HepG2 (cell line): Measurements from ENCODE around the gene HBEGF. TPM values are rescaled to one million over a fixed set of nuclear protein-coding genes. Genes with fewer than 3 reads are reported as not detected.

Experiments used
- ATAC-seq: fragments of 200-7000 bp; cut with Tn5 transposase; 3 replicates; pipeline ENCODE4 v1.9.1; 2020; ENCODE audit warnings: mild to moderate bottlenecking, moderate library complexity
- BruUV-seq: library from RNA; stranded (reverse); fragments of 400-500 nt; replicated peaks from 2 replicates; lab custom pipeline; 2021; lab: Mats Ljungman, UMichigan
- CTCF ChIA-PET: fragments of 300-600 bp; formaldehyde crosslinking; extraction: SDS; loops from one replicate; lab custom pipeline; 2021; ENCODE audit warnings: low total read pairs, inconsistent platforms, low intra/inter-chr PET ratio; lab: Yijun Ruan, JAX
- POLR2A ChIA-PET: fragments of 350-600 bp; sonication (Branson Sonifier 250); formaldehyde crosslinking; loops from one replicate; lab custom pipeline; 2020; ENCODE audit warnings: antibody characterized with exemption, inconsistent platforms; lab: Yijun Ruan, JAX
- DNase-seq: peaks from one replicate; pipeline ENCODE4 v3.0.0-alpha.2; 2015; ENCODE audit warnings: low spot score
- FAIRE-seq: peaks from 3 replicates; lab custom pipeline; 2011; peaks lifted over from hg19 to GRCh38; lab: Jason Lieb, UNC
- H2AFZ ChIP-seq: one replicate; pipeline ENCODE4 v1.6.1; 2011; ENCODE audit warnings: low read length, inconsistent platforms
- H3K27ac ChIP-seq: fragments of 300-600 bp; 3 replicates; pipeline ENCODE4 v1.8.0; 2011; ENCODE audit warnings: mixed run types, mild to moderate bottlenecking, mixed read lengths, low read length, inconsistent platforms; ENCODE audit not compliant: insufficient read depth; ENCODE audit errors: extremely low read length
- H3K27me3 ChIP-seq, 2 experiments: fragments of 200-600 bp in 1 of 2; 2 replicates in 1 of 2; 3 replicates in 1 of 2; pipeline versions ENCODE4 v1.6.0 to v1.8.0; 2011; ENCODE audit warnings: low read length in 2 of 2, mild to moderate bottlenecking in 2 of 2, moderate library complexity in 2 of 2, inconsistent platforms in 1 of 2; ENCODE audit not compliant: insufficient read depth in 2 of 2, control insufficient read depth in 1 of 2
- H3K36me3 ChIP-seq, 2 experiments: fragments of 200-600 bp in 1 of 2; replicated peaks in 1 of 2; 2 replicates in 1 of 2; 3 replicates in 1 of 2; pipeline versions ENCODE4 v1.5.1 to v1.8.0; 2011; ENCODE audit warnings: low read length in 2 of 2, inconsistent platforms in 1 of 2; ENCODE audit not compliant: insufficient read depth in 2 of 2, control insufficient read depth in 1 of 2
- H3K4me1 ChIP-seq: 2 replicates; pipeline ENCODE4 v1.5.1; 2012; ENCODE audit warnings: low read length, inconsistent platforms; ENCODE audit not compliant: insufficient read depth
- H3K4me2 ChIP-seq: 2 replicates; pipeline ENCODE4 v1.6.0; 2011; ENCODE audit warnings: low read depth, low read length, inconsistent platforms
- H3K4me3 ChIP-seq, 3 experiments: fragments of 200-600 bp in 1 of 3; sonication (generic), shearing (Covaris generic) in 1 of 3; replicated peaks in 1 of 3; 2 replicates each; pipeline ENCODE4 v1.5.1; 2011 to 2016; ENCODE audit warnings: low read length in 3 of 3, inconsistent platforms in 2 of 3, low read depth in 2 of 3, mild to moderate bottlenecking in 2 of 3, control low read depth in 1 of 3, mixed read lengths in 1 of 3; ENCODE audit not compliant: insufficient read depth in 1 of 3
- H3K79me2 ChIP-seq: one replicate; pipeline ENCODE4 v1.6.1; 2011; ENCODE audit warnings: low read length, inconsistent platforms; ENCODE audit not compliant: insufficient read depth
- H3K9ac ChIP-seq: 2 replicates; pipeline ENCODE4 v1.6.0; 2011; ENCODE audit warnings: mild to moderate bottlenecking, low read depth, low read length, inconsistent platforms; ENCODE audit not compliant: insufficient read depth
- H3K9me3 ChIP-seq: 2 replicates; pipeline ENCODE4 v1.5.1; 2012; ENCODE audit warnings: mild to moderate bottlenecking, low read length
- H4K20me1 ChIP-seq: 2 replicates; pipeline ENCODE4 v1.6.0; 2011; ENCODE audit warnings: inconsistent platforms, mild to moderate bottlenecking, low read length, moderate library complexity; ENCODE audit not compliant: insufficient read depth
- BRD4 ChIP-seq: sonication (generic); formaldehyde crosslinking; IDR thresholded peaks from 2 replicates; pipeline ENCODE4 v1.4.0; 2020; ENCODE audit warnings: missing genetic modification reagents
- CBFB ChIP-seq: sonication (generic); formaldehyde crosslinking; IDR thresholded peaks from 2 replicates; pipeline ENCODE4 v1.4.0; 2020; ENCODE audit warnings: missing genetic modification reagents
- GTF2F1 ChIP-seq: fragments of 150-350 bp; IDR thresholded peaks from 2 replicates; pipeline ENCODE4 v1.6.1; 2014; ENCODE audit warnings: low read length
- KDM2A ChIP-seq: sonication (generic); formaldehyde crosslinking; IDR thresholded peaks from 2 replicates; pipeline ENCODE4 v1.4.0; 2020; ENCODE audit warnings: low read depth, missing genetic modification reagents, borderline replicate concordance
- MAFF ChIP-seq: IDR thresholded peaks from 2 replicates; pipeline ENCODE4 v1.6.1; 2011; ENCODE audit warnings: low read depth, low read length, improper control_type of control experiment
- MAFK ChIP-seq, 2 experiments: IDR thresholded peaks in 1 of 2; conservative IDR thresholded peaks in 1 of 2; 2 replicates each; pipeline ENCODE4 v1.6.1; 2011; ENCODE audit warnings: improper control_type of control experiment in 2 of 2, low read length in 2 of 2
- MTA3 ChIP-seq: sonication (generic); formaldehyde crosslinking; IDR thresholded peaks from 2 replicates; pipeline ENCODE4 v1.4.0; 2020; ENCODE audit warnings: missing genetic modification reagents
- PHF8 ChIP-seq: sonication (generic); formaldehyde crosslinking; IDR thresholded peaks from 2 replicates; pipeline ENCODE4 v1.5.0; 2020; ENCODE audit warnings: missing genetic modification reagents
- POLR2A ChIP-seq, 2 experiments: IDR thresholded peaks; 2 replicates each; pipeline ENCODE4 v1.6.1; 2011; ENCODE audit warnings: low read depth in 2 of 2, low read length in 2 of 2, mild to moderate bottlenecking in 1 of 2, moderate library complexity in 1 of 2; ENCODE audit not compliant: insufficient read depth in 1 of 2
- POLR2AphosphoS5 ChIP-seq: IDR thresholded peaks from 2 replicates; pipeline ENCODE4 v1.6.1; 2012; ENCODE audit warnings: low read depth, low read length
- XRCC5 ChIP-seq: fragments of 200-400 bp; formaldehyde crosslinking; optimal IDR thresholded peaks from 2 replicates; pipeline ENCODE3; 2017; ENCODE audit warnings: mild to moderate bottlenecking, low read length
- ZNF232 ChIP-seq: sonication (generic); formaldehyde crosslinking; IDR thresholded peaks from 2 replicates; pipeline ENCODE4 v1.4.0; 2020; ENCODE audit warnings: missing genetic modification reagents, borderline replicate concordance
- ZNF260 ChIP-seq: sonication (generic); formaldehyde crosslinking; IDR thresholded peaks from 2 replicates; pipeline ENCODE4 v1.4.0; 2020; ENCODE audit warnings: missing genetic modification reagents, low read depth, mild to moderate bottlenecking, borderline replicate concordance
- ZNF792 ChIP-seq: IDR thresholded peaks from 2 replicates; pipeline ENCODE4 v1.6.1; 2016
- WGBS: methylation state at CpG from one replicate; pipeline ENCODE4 v1.1.6; 2017; ENCODE audit warnings: low lambda C conversion rate; 5-methylcytosine and 5-hydroxymethylcytosine counted together
- in situ Hi-C: cut with HindIII; loops from 2 replicates; pipeline ENCODE4 v1.10.0; 2017; ENCODE audit warnings: low pct_unique_long_range_greater_than_20kb; ENCODE audit not compliant: extremely low pct_ligation_motif_present
- intact Hi-C: fragments of 100-400 bp; cut with micrococcal nuclease; formaldehyde crosslinking; loops from one replicate; pipeline ENCODE4 v1.10.0; 2022; ENCODE audit not compliant: unreplicated experiment
- polyA plus RNA-seq, 8 experiments: library from polyadenylated mRNA; depleted of rRNA in 3 of 8; stranded (reverse) in 7 of 8; unstranded in 1 of 8; fragments of >200 nt; fragmentation: Illumina TruSeq in 4 of 8; extraction: Trizol in 4 of 8; gene quantifications; 2 replicates each; pipeline versions ENCODE4 v1.2.1 to v1.2.3, GENCODE V29; 2011 to 2016; ENCODE audit warnings: low read depth in 4 of 8, missing spikeins in 1 of 8, mixed read lengths in 1 of 8; ENCODE audit not compliant: insufficient read depth in 1 of 8
- total RNA-seq, 5 experiments: library from RNA; depleted of rRNA; stranded (reverse); fragments of >200 nt; fragmentation: Illumina TruSeq; extraction: Trizol; gene quantifications; 2 replicates each; pipeline ENCODE4 v1.2.3, GENCODE V29; 2016; ENCODE audit warnings: low read depth in 1 of 5

Gene HBEGF
- total and polyA plus RNA-seq, 2 of the 13 experiments (the other 11 are each of a cell fraction or from before 2014, with no cell fraction given), result 1.7 to 5.0 TPM

DNA sequence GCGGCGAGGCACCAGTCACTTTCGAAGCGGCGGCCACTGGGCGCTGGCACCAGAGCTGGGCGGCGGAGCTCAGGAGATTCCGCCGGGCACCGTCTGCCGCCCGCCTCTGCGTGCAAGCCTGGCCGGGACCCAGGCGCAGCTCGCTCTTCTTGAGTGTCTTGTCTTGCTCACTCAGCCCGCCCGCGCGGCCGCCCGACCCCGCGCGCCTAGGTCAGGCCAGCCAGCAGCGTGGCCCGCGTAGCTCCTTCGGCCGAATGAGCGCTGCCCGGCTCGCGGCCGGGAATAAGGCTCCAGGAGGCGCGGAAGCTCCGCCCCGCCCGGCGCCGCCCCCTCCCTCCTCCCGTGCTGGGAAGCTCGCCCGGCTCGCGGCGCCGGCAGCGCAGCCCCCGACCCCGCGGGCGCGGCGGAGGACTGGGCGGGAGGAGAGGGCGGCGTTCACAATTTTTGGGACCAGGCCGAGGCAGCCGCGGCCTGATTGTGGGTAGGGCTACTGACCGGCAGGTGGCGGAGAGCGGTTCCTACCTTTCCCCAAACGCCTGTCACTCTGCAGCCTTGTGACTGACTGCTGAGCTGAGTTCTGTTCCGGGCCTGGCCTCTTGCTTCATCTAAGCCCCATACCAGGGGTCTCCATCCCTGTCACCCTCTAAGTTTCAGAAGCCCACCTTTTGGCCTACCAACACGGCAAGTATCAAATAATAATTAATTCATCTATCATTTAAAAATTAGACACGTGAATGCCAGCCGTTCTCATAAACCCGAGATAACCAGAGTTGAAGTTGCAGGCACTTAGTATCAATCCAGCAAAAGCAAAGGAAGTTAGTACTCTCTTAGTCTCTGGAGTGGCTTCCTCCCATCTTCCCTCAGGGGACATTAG is at the start of gene HBEGF (continued):
- no peak for TF ChIP-seq ZNF260 (CRISPR knock-in tag)
- 0 out of 2 replicates have a peak, but pooled peaks have one; percentile 32 for TF ChIP-seq KDM2A (CRISPR knock-in tag)
- TF ChIP-seq PHF8 (CRISPR knock-in tag), result peak; percentile 61
- TF ChIP-seq POLR2A (IDR thresholded peaks at IDR 0.05; ENCODE audit: insufficient read depth in 1 of 2, low read depth in 2 of 2, low read length in 2 of 2), result peak; percentile 63 to 85

GRCh38 chr5:140393738-140394137 is 47.3 kb upstream of the HBEGF start:
- no peaks in the 10 kb centered on the region for H3K9me3 ChIP-seq
- TF ChIP-seq XRCC5 (no peak), BRD4 (CRISPR knock-in tag) (no peak), MTA3 (CRISPR knock-in tag) (no peak), MAFK (conservative IDR thresholded peaks at IDR 0.05 in 1 of 2, IDR thresholded peaks at IDR 0.05 in 1 of 2; ENCODE audit: low read length in 2 of 2) (peak; percentile 92 to 96), ZNF792 (CRISPR knock-in tag) (no peak), ZNF232 (CRISPR knock-in tag) (no peak), GTF2F1 (no peak), CBFB (CRISPR knock-in tag) (no peak), POLR2AphosphoS5 (no peak), MAFF (peak; percentile 93)
- TF ChIP-seq, all 625 proteins: peak for 2
- no peak overlapping the region for H3K27ac ChIP-seq
- H4K20me1 ChIP-seq, result no peaks in the 10 kb centered on the region
- no peaks in the 10 kb centered on the region for H3K36me3 ChIP-seq
- H2AFZ ChIP-seq, result no peak overlapping the region
- H3K4me2 ChIP-seq, result no peak overlapping the region
- no peaks in the 10 kb centered on the region for H3K27me3 ChIP-seq
- no peak overlapping the region for H3K4me3 ChIP-seq
- BruUV-seq, result no TSS peak
- intact Hi-C loops (no loop called here), in situ Hi-C loops (no loop called here)
- peaks cover 18% of the 10 kb centered on the region for H3K4me1 ChIP-seq
- CTCF ChIA-PET, result no interaction called here
- peaks cover 2% of the 10 kb centered on the region for H3K79me2 ChIP-seq
- FAIRE-seq (no peak), ATAC-seq (no peak), DNase-seq (no peak)
- H3K9ac ChIP-seq, result no peak overlapping the region
- POLR2A ChIA-PET, result no interaction called here
- WGBS, result 100% methylated on average over 2 of the region's 2 CpGs
